HG02938 (cell line): ENCODE results near the gene ZNF622.

ENCODE experiments used
- ATAC-seq: cut with Tn5 transposase; IDR thresholded peaks from one replicate; pipeline ENCODE4 v1.9.1; 2021; ENCODE audit warnings: mild to moderate bottlenecking, moderate library complexity; ENCODE audit not compliant: unreplicated experiment

Gene ZNF622

GRCh38 chr5:16465544-16466432 lies at the start of gene ZNF622:
TSS of gene ZNF622 (minus strand) at chr5:16465800. CDS start at chr5:16465665, 135 bp downstream.
- peak; percentile 75 for ATAC-seq

- no peak for ATAC-seq
These were observed 44.5 kb upstream of the ZNF622 start for GRCh38 chr5:16510098-16510497.

- no peak for ATAC-seq
These were observed 43.3 kb upstream of the ZNF622 start for GRCh38 chr5:16508730-16509531.

- no peak for ATAC-seq
These were observed 42.1 kb upstream of the ZNF622 start for GRCh38 chr5:16507716-16508115.

GRCh38 chr5:16505904-16506303 lies 40.3 kb upstream of the ZNF622 start:
- ATAC-seq = no peak

GRCh38 chr5:16505140-16505891 lies 39.7 kb upstream of the ZNF622 start:
- no peak for ATAC-seq

GRCh38 chr5:16504571-16504970 lies 39.0 kb upstream of the ZNF622 start:
- no peak for ATAC-seq

GRCh38 chr5:16502866-16503265 lies 37.3 kb upstream of the ZNF622 start:
- no peak for ATAC-seq

- no peak for ATAC-seq
These were observed 34.4 kb upstream of the ZNF622 start for GRCh38 chr5:16500024-16500423.

- no peak for ATAC-seq
These were observed 31.9 kb upstream of the ZNF622 start for GRCh38 chr5:16497546-16497945.

GRCh38 chr5:16493261-16493660 lies 27.7 kb upstream of the ZNF622 start:
- ATAC-seq = no peak

GRCh38 chr5:16492398-16493140 lies 27.0 kb upstream of the ZNF622 start:
- no peak for ATAC-seq

GRCh38 chr5:16490911-16491310 lies 25.3 kb upstream of the ZNF622 start:
- ATAC-seq = no peak

GRCh38 chr5:16489322-16489791 lies 23.8 kb upstream of the ZNF622 start:
- ATAC-seq = peak; percentile 65

GRCh38 chr5:16487456-16487855 lies 21.9 kb upstream of the ZNF622 start:
- ATAC-seq = no peak

GRCh38 chr5:16486711-16487111 lies 21.1 kb upstream of the ZNF622 start:
- no peak for ATAC-seq

- no peak for ATAC-seq
These were observed 20.1 kb upstream of the ZNF622 start for GRCh38 chr5:16485656-16486055.

- ATAC-seq = no peak
These were observed 18.5 kb upstream of the ZNF622 start for GRCh38 chr5:16484081-16484480.

- ATAC-seq = no peak
These were observed 17.8 kb upstream of the ZNF622 start for GRCh38 chr5:16483361-16483760.

- no peak for ATAC-seq
These were observed 17.3 kb upstream of the ZNF622 start for GRCh38 chr5:16482891-16483290.
